HEK293 (cell line): ENCODE measurements around the gene RRP7A.

Experiments
- CTCF ChIA-PET: fragments of 350-600 bp; formaldehyde crosslinking; extraction: SDS; loops from one replicate; lab custom pipeline; 2021; ENCODE audit warnings: antibody characterized with exemption; lab: Yijun Ruan, JAX
- POLR2A ChIA-PET: fragments of 300-600 bp; formaldehyde crosslinking; extraction: SDS; loops from one replicate; lab custom pipeline; 2020; ENCODE audit warnings: antibody characterized with exemption, inconsistent platforms; lab: Yijun Ruan, JAX
- H3K27ac ChIP-seq: fragments of 200-500 bp; sonication (Bioruptor generic); 2 replicates; pipeline ENCODE4 v1.5.1; 2014; ENCODE audit warnings: low read depth, low read length, control low read depth, inconsistent platforms; ENCODE audit errors: extremely low read depth
- H3K36me3 ChIP-seq, 2 experiments: fragments of 200-500 bp in 1 of 2; sonication (Bioruptor generic) in 1 of 2; 1 replicate in 1 of 2; 2 replicates in 1 of 2; pipeline ENCODE4 v1.5.1; 2014 to 2017; ENCODE audit warnings: inconsistent platforms in 2 of 2, low read length in 2 of 2; ENCODE audit not compliant: control insufficient read depth in 2 of 2, insufficient read depth in 1 of 2
- H3K4me1 ChIP-seq: fragments of 200-500 bp; sonication (Bioruptor generic); 2 replicates; pipeline ENCODE4 v1.5.1; 2014; ENCODE audit warnings: mild to moderate bottlenecking, low read length, inconsistent platforms; ENCODE audit not compliant: control insufficient read depth, insufficient read depth
- H3K4me3 ChIP-seq: 2 replicates; pipeline ENCODE4 v1.5.1; 2011; ENCODE audit warnings: low read depth, mild to moderate bottlenecking, control low read depth, low read length, moderate library complexity
- H3K9me3 ChIP-seq: fragments of 200-500 bp; sonication (Bioruptor generic); 2 replicates; pipeline ENCODE4 v1.5.1; 2014; ENCODE audit warnings: low read depth, low read length, inconsistent platforms; ENCODE audit not compliant: control insufficient read depth, insufficient read depth
- BCL11A ChIP-seq: fragments of 450-650 bp; formaldehyde crosslinking; IDR thresholded peaks from 2 replicates; pipeline ENCODE4 v1.5.1; 2016; ENCODE audit warnings: low read depth, missing biosample characterization, missing genetic modification characterization
- IKZF3 ChIP-seq: fragments of 450-650 bp; IDR thresholded peaks from 2 replicates; pipeline ENCODE4 v1.5.0; 2018; ENCODE audit warnings: missing biosample characterization, mild to moderate bottlenecking, missing genetic modification characterization, moderate library complexity
- PBX3 ChIP-seq: sonication (generic); formaldehyde crosslinking; IDR thresholded peaks from 2 replicates; pipeline ENCODE4 v1.8.1; 2022; ENCODE audit warnings: mild to moderate bottlenecking, moderate library complexity, missing genetic modification reagents
- ZBTB1 ChIP-seq: fragments of 450-650 bp; formaldehyde crosslinking; IDR thresholded peaks from 2 replicates; pipeline ENCODE4 v1.5.1; 2016; ENCODE audit warnings: missing biosample characterization, missing genetic modification characterization
- ZBTB17 ChIP-seq: fragments of 450-650 bp; formaldehyde crosslinking; IDR thresholded peaks from 2 replicates; pipeline ENCODE4 v1.5.1; 2016; ENCODE audit warnings: missing biosample characterization, missing genetic modification characterization
- ZBTB44 ChIP-seq: fragments of 450-650 bp; IDR thresholded peaks from 2 replicates; pipeline ENCODE4 v1.5.1; 2018; ENCODE audit warnings: missing biosample characterization, mild to moderate bottlenecking, missing genetic modification characterization
- ZBTB8A ChIP-seq: fragments of 450-650 bp; formaldehyde crosslinking; IDR thresholded peaks from 2 replicates; pipeline ENCODE4 v1.5.1; 2016; ENCODE audit warnings: missing biosample characterization, missing genetic modification characterization
- ZNF140 ChIP-seq: fragments of 450-650 bp; formaldehyde crosslinking; IDR thresholded peaks from 2 replicates; pipeline ENCODE4 v1.5.1; 2016; ENCODE audit warnings: missing biosample characterization, missing genetic modification characterization
- ZNF223 ChIP-seq: fragments of 450-650 bp; formaldehyde crosslinking; IDR thresholded peaks from 2 replicates; pipeline ENCODE4 v1.5.1; 2016; ENCODE audit warnings: missing biosample characterization, missing genetic modification characterization
- ZNF266 ChIP-seq: fragments of 450-650 bp; formaldehyde crosslinking; IDR thresholded peaks from 2 replicates; pipeline ENCODE4 v1.5.1; 2016; ENCODE audit warnings: missing biosample characterization, missing genetic modification characterization, low read depth
- ZNF274 ChIP-seq, 2 experiments: fragments of 200-500 bp in 1 of 2; fragments of 450-650 bp in 1 of 2; sonication (Bioruptor generic) in 1 of 2; formaldehyde crosslinking in 1 of 2; IDR thresholded peaks; 2 replicates each; pipeline versions ENCODE4 v1.5.1 to v1.6.1; 2014 to 2016; ENCODE audit warnings: borderline replicate concordance in 1 of 2, inconsistent platforms in 1 of 2, low read length in 1 of 2, missing biosample characterization in 1 of 2, missing genetic modification characterization in 1 of 2
- ZNF341 ChIP-seq: fragments of 450-650 bp; formaldehyde crosslinking; IDR thresholded peaks from 2 replicates; pipeline ENCODE4; 2016; ENCODE audit warnings: low read depth, missing biosample characterization, missing genetic modification characterization
- ZNF362 ChIP-seq: fragments of 450-650 bp; formaldehyde crosslinking; IDR thresholded peaks from 2 replicates; pipeline ENCODE4 v1.5.1; 2016; ENCODE audit warnings: missing biosample characterization, missing genetic modification characterization
- ZNF394 ChIP-seq: fragments of 450-650 bp; formaldehyde crosslinking; IDR thresholded peaks from 2 replicates; pipeline ENCODE4 v1.5.1; 2016; ENCODE audit warnings: missing biosample characterization, missing genetic modification characterization, mild to moderate bottlenecking, moderate library complexity, borderline replicate concordance
- ZNF404 ChIP-seq: fragments of 450-650 bp; formaldehyde crosslinking; IDR thresholded peaks from 2 replicates; pipeline ENCODE4 v1.5.1; 2017; ENCODE audit warnings: missing biosample characterization, missing genetic modification characterization
- ZNF426 ChIP-seq: fragments of 450-650 bp; formaldehyde crosslinking; IDR thresholded peaks from 2 replicates; pipeline ENCODE4 v1.5.1; 2017; ENCODE audit warnings: missing biosample characterization, missing genetic modification characterization, mild to moderate bottlenecking, inconsistent platforms, moderate library complexity
- ZNF48 ChIP-seq: fragments of 450-650 bp; formaldehyde crosslinking; IDR thresholded peaks from 2 replicates; pipeline ENCODE4 v1.5.1; 2016; ENCODE audit warnings: missing biosample characterization, missing genetic modification characterization
- ZNF510 ChIP-seq: fragments of 450-650 bp; formaldehyde crosslinking; IDR thresholded peaks from 2 replicates; pipeline ENCODE4 v1.5.1; 2018; ENCODE audit warnings: mild to moderate bottlenecking, missing genetic modification characterization, missing biosample characterization; ENCODE audit not compliant: insufficient replicate concordance
- ZNF518A ChIP-seq: fragments of 450-650 bp; formaldehyde crosslinking; conservative IDR thresholded peaks from 2 replicates; pipeline ENCODE4 v1.5.1; 2016; ENCODE audit warnings: low read depth, missing biosample characterization, missing genetic modification characterization
- ZNF529 ChIP-seq: fragments of 450-650 bp; formaldehyde crosslinking; IDR thresholded peaks from 2 replicates; pipeline ENCODE4 v1.5.1; 2017; ENCODE audit warnings: missing genetic modification characterization, missing biosample characterization; ENCODE audit not compliant: insufficient replicate concordance
- ZNF549 ChIP-seq: fragments of 450-650 bp; IDR thresholded peaks from 2 replicates; pipeline ENCODE4 v1.5.1; 2018; ENCODE audit warnings: missing biosample characterization, missing genetic modification characterization, mild to moderate bottlenecking, inconsistent platforms, moderate library complexity
- ZNF555 ChIP-seq: fragments of 450-650 bp; formaldehyde crosslinking; conservative IDR thresholded peaks from 2 replicates; pipeline ENCODE4 v1.5.1; 2017; ENCODE audit warnings: missing biosample characterization, mild to moderate bottlenecking, missing genetic modification characterization, inconsistent platforms
- ZNF558 ChIP-seq: fragments of 450-650 bp; formaldehyde crosslinking; IDR thresholded peaks from 2 replicates; pipeline ENCODE4 v1.5.1; 2016; ENCODE audit warnings: missing biosample characterization, missing genetic modification characterization
- ZNF560 ChIP-seq: fragments of 450-650 bp; formaldehyde crosslinking; IDR thresholded peaks from 2 replicates; pipeline ENCODE4 v1.5.1; 2017; ENCODE audit warnings: missing biosample characterization, missing genetic modification characterization, borderline replicate concordance
- ZNF623 ChIP-seq: fragments of 450-650 bp; formaldehyde crosslinking; IDR thresholded peaks from 2 replicates; pipeline ENCODE4 v1.5.1; 2016; ENCODE audit warnings: missing biosample characterization, missing genetic modification characterization
- ZNF629 ChIP-seq: fragments of 450-650 bp; formaldehyde crosslinking; IDR thresholded peaks from 2 replicates; pipeline ENCODE4 v1.5.1; 2017; ENCODE audit warnings: missing biosample characterization, missing genetic modification characterization
- ZNF654 ChIP-seq: fragments of 450-650 bp; formaldehyde crosslinking; IDR thresholded peaks from 2 replicates; pipeline ENCODE4 v1.5.1; 2016; ENCODE audit warnings: low read depth, missing biosample characterization, missing genetic modification characterization
- ZSCAN16 ChIP-seq: fragments of 450-650 bp; formaldehyde crosslinking; IDR thresholded peaks from 2 replicates; pipeline ENCODE4 v1.5.1; 2016; ENCODE audit warnings: missing biosample characterization, missing genetic modification characterization
- ZXDB ChIP-seq: fragments of 450-650 bp; formaldehyde crosslinking; IDR thresholded peaks from 2 replicates; pipeline ENCODE4 v1.5.1; 2016; ENCODE audit warnings: missing biosample characterization, missing genetic modification characterization

Gene RRP7A

GRCh38 chr22:42517103-42517502 is 2.5 kb downstream of the RRP7A start (continued):
- TF ChIP-seq ZNF394 (peak; percentile 88; the same call in 1 of the 2 replicates), ZNF341 (0 out of 2 replicates have a peak, but pooled peaks have one; percentile 14), ZNF629 (tag by site-specific recombination) (peak; percentile 57), ZNF560 (tag by site-specific recombination) (peak; percentile 47; the same call in 1 of the 2 replicates), ZNF558 (tag by site-specific recombination) (peak; percentile 52; the same call in 1 of the 2 replicates), ZNF654 (peak; percentile 37), ZNF362 (tag by site-specific recombination) (peak; percentile 76; the same call in 1 of the 2 replicates), ZNF623 (tag by site-specific recombination) (peak; percentile 69), ZNF426 (tag by site-specific recombination) (peak; percentile 65), ZNF266 (tag by site-specific recombination) (peak; percentile 65), ZNF529 (tag by site-specific recombination) (peak; percentile 46), ZNF518A (tag by site-specific recombination) (peak; percentile 84), ZNF404 (tag by site-specific recombination) (peak; percentile 54; the same call in 1 of the 2 replicates), ZXDB (peak; percentile 62; the same call in 1 of the 2 replicates), ZBTB8A (tag by site-specific recombination) (peak; percentile 63), ZBTB1 (tag by site-specific recombination) (peak; percentile 31; the same call in 1 of the 2 replicates), ZNF140 (peak; percentile 56; the same call in 1 of the 2 replicates), ZNF555 (tag by site-specific recombination) (peak; percentile 38)

- CTCF ChIA-PET = interaction anchor here (0.7 kb wide), 1 partner anchor 44 kb away, joined by 3 read pairs; no protein-coding TSS in a partner anchor
- Histone ChIP-seq H3K4me3 (no peak overlapping the region), H3K27ac (no peak overlapping the region), H3K9me3 (no peaks in the 10 kb centered on the region), H3K4me1 (peaks cover 3% of the 10 kb centered on the region; the same call in 1 of the 2 replicates), H3K36me3 (peaks cover 16 to 52% of the 10 kb centered on the region in 2 experiments; a peak in 2 of 3 replicates)
- POLR2A ChIA-PET = no interaction called here
- no peak for TF ChIP-seq ZNF274 (IDR thresholded peaks at IDR 0.05; ENCODE audit: low read length)
- TF ChIP-seq ZNF274 (tag by site-specific recombination; IDR thresholded peaks at IDR 0.05; ENCODE audit: borderline replicate concordance) = no peak
- no peak for TF ChIP-seq BCL11A
- TF ChIP-seq ZBTB17 (tag by site-specific recombination) = no peak
- no peak for TF ChIP-seq IKZF3 (tag by site-specific recombination)
- TF ChIP-seq ZBTB44 (tag by site-specific recombination) = no peak
- no peak for TF ChIP-seq PBX3 (CRISPR knock-in tag)
- TF ChIP-seq ZNF48 = no peak
- no peak for TF ChIP-seq ZNF549 (tag by site-specific recombination)
- TF ChIP-seq ZNF510 = no peak
- TF ChIP-seq ZNF223 = no peak
- TF ChIP-seq ZNF426 (tag by site-specific recombination) = no peak
- no peak for TF ChIP-seq ZSCAN16
- TF ChIP-seq ZNF341 = no peak
These were observed 3.7 kb downstream of the RRP7A start for GRCh38 chr22:42515896-42516295.
